Endothelial cell of umbilical vein (primary cell): ENCODE data around the gene TBCD. TPM values are rescaled to one million over a fixed set of nuclear protein-coding genes. Genes with fewer than 3 reads are reported as not detected.

Source experiments
- BruUV-seq: library from RNA; stranded (reverse); fragments of 400-500 nt; replicated peaks from 2 replicates; lab custom pipeline; 2021; lab: Mats Ljungman, UMichigan
- CTCF ChIA-PET: fragments of 300-600, 350-600 bp; sonication (Branson Sonifier 250); formaldehyde crosslinking; loops from one replicate; lab custom pipeline; 2021; ENCODE audit warnings: antibody characterized with exemption, inconsistent platforms; lab: Charles Lee
- POLR2A ChIA-PET: fragments of 300-600, 350-600 bp; sonication (Branson Sonifier 250); formaldehyde crosslinking; loops from one replicate; lab custom pipeline; 2021; ENCODE audit warnings: antibody characterized with exemption, inconsistent platforms; lab: Charles Lee
- DNase-seq: peaks from one replicate; pipeline ENCODE4 v3.0.0-alpha.2; 2011; ENCODE audit warnings: low read depth, low spot score
- FAIRE-seq: peaks from 2 replicates; lab custom pipeline; 2011; peaks lifted over from hg19 to GRCh38; lab: Jason Lieb, UNC
- H2AFZ ChIP-seq: 2 replicates; pipeline ENCODE4 v1.6.0; 2012; ENCODE audit warnings: low read depth, low read length, control low read depth, inconsistent platforms
- H3K27ac ChIP-seq: 2 replicates; pipeline ENCODE4 v1.5.1; 2011; ENCODE audit warnings: low read depth, mild to moderate bottlenecking, control low read depth, low read length, moderate library complexity; ENCODE audit not compliant: insufficient read depth
- H3K27me3 ChIP-seq, 2 experiments: 2 replicates each; pipeline versions ENCODE4 v1.6.0 to v1.6.1; 2011; ENCODE audit warnings: low read length in 2 of 2, mixed read lengths in 1 of 2; ENCODE audit not compliant: control insufficient read depth in 2 of 2, insufficient read depth in 2 of 2
- H3K36me3 ChIP-seq, 2 experiments: 2 replicates in 1 of 2; 3 replicates in 1 of 2; pipeline ENCODE4 v1.5.1; 2011; ENCODE audit warnings: low read length in 2 of 2, mild to moderate bottlenecking in 1 of 2, moderate library complexity in 1 of 2; ENCODE audit not compliant: control insufficient read depth in 2 of 2, insufficient read depth in 2 of 2; ENCODE audit errors: extremely low read depth in 1 of 2
- H3K4me1 ChIP-seq: 3 replicates; pipeline ENCODE4 v1.5.1; 2011; ENCODE audit warnings: mild to moderate bottlenecking, low read length; ENCODE audit not compliant: control insufficient read depth, insufficient read depth; ENCODE audit errors: extremely low read depth
- H3K4me2 ChIP-seq: 2 replicates; pipeline ENCODE4 v1.6.1; 2011; ENCODE audit warnings: low read length, control low read depth, mixed read lengths; ENCODE audit not compliant: insufficient read depth
- H3K4me3 ChIP-seq, 3 experiments: fragments of 200-600 bp in 1 of 3; sonication (generic), shearing (Covaris generic) in 1 of 3; replicated peaks in 1 of 3; 2 replicates each; pipeline ENCODE4 v1.5.1; 2011 to 2016; ENCODE audit warnings: control low read depth in 3 of 3, low read length in 3 of 3, mild to moderate bottlenecking in 2 of 3, inconsistent platforms in 1 of 3, low read depth in 1 of 3, moderate library complexity in 1 of 3; ENCODE audit not compliant: insufficient read depth in 1 of 3
- H3K79me2 ChIP-seq: 2 replicates; pipeline ENCODE4 v1.6.0; 2012; ENCODE audit warnings: low read length, inconsistent platforms; ENCODE audit not compliant: control insufficient read depth, insufficient read depth
- H3K9ac ChIP-seq: replicated peaks from 2 replicates; pipeline ENCODE3; 2011; ENCODE audit warnings: low read length, control low read depth; ENCODE audit not compliant: insufficient read depth; ENCODE audit errors: extremely low read depth
- H3K9me1 ChIP-seq: replicated peaks from 3 replicates; pipeline ENCODE4 v1.6.0; 2011; ENCODE audit warnings: mild to moderate bottlenecking, low read length; ENCODE audit not compliant: control insufficient read depth, insufficient read depth; ENCODE audit errors: extremely low read depth
- H3K9me3 ChIP-seq: replicated peaks from 2 replicates; pipeline ENCODE4 v1.5.1; 2012; ENCODE audit warnings: low read length, inconsistent platforms; ENCODE audit not compliant: control insufficient read depth, insufficient read depth
- H4K20me1 ChIP-seq: replicated peaks from 2 replicates; pipeline ENCODE3; 2011; ENCODE audit warnings: mild to moderate bottlenecking, low read length; ENCODE audit not compliant: control insufficient read depth, insufficient read depth; ENCODE audit errors: extremely low read depth
- CTCF ChIP-seq, 2 donors: IDR thresholded peaks; 1 replicate in 1 of 2; 2 replicates in 1 of 2; pipeline ENCODE4 v1.5.1; 2011; ENCODE audit warnings: low read length in 2 of 2, mild to moderate bottlenecking in 2 of 2, moderate library complexity in 2 of 2, control low read depth in 1 of 2, inconsistent platforms in 1 of 2, low read depth in 1 of 2; ENCODE audit not compliant: insufficient read depth in 1 of 2; ENCODE audit errors: extremely low read depth in 1 of 2
- EZH2 ChIP-seq: IDR thresholded peaks from 2 replicates; pipeline ENCODE4 v1.6.1; 2012; ENCODE audit warnings: borderline replicate concordance, low read depth, mild to moderate bottlenecking, moderate library complexity, low read length, inconsistent platforms; ENCODE audit not compliant: severe bottlenecking
- FOS ChIP-seq: IDR thresholded peaks from 2 replicates; pipeline ENCODE4 v1.6.1; 2011; ENCODE audit warnings: mild to moderate bottlenecking, low read length, moderate library complexity, borderline replicate concordance; ENCODE audit not compliant: insufficient read depth
- GATA2 ChIP-seq: IDR thresholded peaks from 2 replicates; pipeline ENCODE4 v1.7.0; 2011; ENCODE audit warnings: low read depth, mild to moderate bottlenecking, moderate library complexity, mixed read lengths, low read length; ENCODE audit not compliant: insufficient read length, insufficient read depth
- JUN ChIP-seq: IDR thresholded peaks from 2 replicates; pipeline ENCODE4 v1.6.1; 2011; ENCODE audit warnings: borderline replicate concordance, low read depth; ENCODE audit not compliant: insufficient read length, insufficient read depth
- MAX ChIP-seq: IDR thresholded peaks from 2 replicates; pipeline ENCODE4 v1.6.1; 2011; ENCODE audit not compliant: insufficient read depth, insufficient read length
- MYC ChIP-seq: IDR thresholded peaks from one replicate; pipeline ENCODE4 v1.6.1; 2011; ENCODE audit warnings: mild to moderate bottlenecking, low read depth, low read length
- POLR2A ChIP-seq: IDR thresholded peaks from 2 replicates; pipeline ENCODE4 v1.6.1; 2012; ENCODE audit warnings: low read depth, mild to moderate bottlenecking, control low read depth, low read length
- POLR2AphosphoS5 ChIP-seq: IDR thresholded peaks from 2 replicates; pipeline ENCODE4 v1.6.1; 2012; ENCODE audit warnings: low read depth, mild to moderate bottlenecking, control low read depth, low read length, moderate library complexity; ENCODE audit not compliant: insufficient read depth
- dilution Hi-C: fragments of 300-500 bp; cut with MboI; formaldehyde crosslinking; loops from one replicate; pipeline ENCODE4 v1.15.0; 2019; ENCODE audit warnings: low sequenced_read_pairs; ENCODE audit not compliant: extremely low pct_ligation_motif_present
- intact Hi-C: fragments of 100-400 bp; cut with micrococcal nuclease; formaldehyde crosslinking; loops from one replicate; pipeline ENCODE4 v1.10.0; 2022
- polyA plus RNA-seq, 4 experiments: library from polyadenylated mRNA; depleted of rRNA in 3 of 4; stranded (reverse) in 3 of 4; unstranded in 1 of 4; fragments of >200 nt; gene quantifications; 2 replicates each; pipeline versions ENCODE4 v1.2.1 to v1.2.3, GENCODE V29; 2011 to 2012; ENCODE audit warnings: missing spikeins in 1 of 4
- total RNA-seq: library from RNA; stranded (reverse); gene quantifications from 2 replicates; pipeline ENCODE4 v1.2.3, GENCODE V29; 2021

The TBCD gene
- total and polyA plus RNA-seq, 2 donors (not counting 3 experiments of a cell fraction or from before 2014, with no cell fraction given): 121 to 145 TPM

- no peak for FAIRE-seq
- dilution Hi-C loops: no loop called here
- H3K27me3 ChIP-seq: no peaks in the 10 kb centered on the region
- H3K9ac ChIP-seq: no peak overlapping the region
- H3K9me1 ChIP-seq: no peaks in the 10 kb centered on the region
- no peaks in the 10 kb centered on the region for H3K4me1 ChIP-seq
- no peak overlapping the region for H3K4me2 ChIP-seq
- no peak overlapping the region for H3K4me3 ChIP-seq
- ChIA-PET CTCF (interaction anchor here (0.6 to 1.0 kb wide), 2 partner anchors 12 to 364 kb away, joined by 3 to 4 read pairs; no protein-coding TSS in a partner anchor), POLR2A (no interaction called here)
- H3K36me3 ChIP-seq: peaks cover 2 to 7% of the 10 kb centered on the region in 2 experiments
- H2AFZ ChIP-seq: no peak overlapping the region
- no peaks in the 10 kb centered on the region for H3K9me3 ChIP-seq
- no peaks in the 10 kb centered on the region for H3K79me2 ChIP-seq
- DNase-seq: no peak
- intact Hi-C loops: no loop called here
- no peak overlapping the region for H3K27ac ChIP-seq
- H4K20me1 ChIP-seq: no peaks in the 10 kb centered on the region
- TF ChIP-seq JUN (no peak), CTCF (IDR thresholded peaks at IDR 0.05; ENCODE audit: extremely low read depth in 1 of 2, insufficient read depth in 1 of 2, low read depth in 1 of 2, low read length in 2 of 2) (no peak), POLR2AphosphoS5 (no peak), MAX (no peak), MYC (no peak), GATA2 (no peak), POLR2A (no peak), FOS (no peak), EZH2 (no peak)
- no TSS peak for BruUV-seq
Observed at GRCh38 chr17:82769041-82769440, 17.2 kb downstream of the TBCD start.
